H9 (cell line): ENCODE data around the gene OTUB1. TPM values are rescaled to one million over a fixed set of nuclear protein-coding genes. Genes with fewer than 3 reads are reported as not detected.

Experiments used
- DNase-seq: peaks from one replicate; pipeline ENCODE4 v3.0.0-alpha.2; 2017
- H2AFZ ChIP-seq: one replicate; pipeline ENCODE4 v1.6.1; 2013; ENCODE audit warnings: mild to moderate bottlenecking, low read length, control low read depth, moderate library complexity
- H2AK5ac ChIP-seq: 2 replicates; pipeline ENCODE4 v1.6.1; 2013; ENCODE audit warnings: low read length, control low read depth, mixed read lengths; ENCODE audit not compliant: insufficient read length
- H2BK120ac ChIP-seq: one replicate; pipeline ENCODE4 v1.6.1; 2013; ENCODE audit warnings: low read depth, mild to moderate bottlenecking, low read length, control low read depth, inconsistent platforms; ENCODE audit not compliant: poor library complexity, severe bottlenecking
- H2BK12ac ChIP-seq: 2 replicates; pipeline ENCODE4 v1.6.1; 2013; ENCODE audit warnings: low read length, control low read depth, mixed read lengths, low read depth; ENCODE audit not compliant: insufficient read length
- H2BK15ac ChIP-seq: 2 replicates; pipeline ENCODE4 v1.6.1; 2013; ENCODE audit warnings: low read depth, low read length, control low read depth
- H2BK20ac ChIP-seq: one replicate; pipeline ENCODE4 v1.6.1; 2013; ENCODE audit warnings: low read depth, mild to moderate bottlenecking, low read length, control low read depth, inconsistent platforms; ENCODE audit not compliant: poor library complexity, severe bottlenecking
- H2BK5ac ChIP-seq: 2 replicates; pipeline ENCODE4 v1.6.1; 2013; ENCODE audit warnings: low read length, control low read depth, mixed read lengths; ENCODE audit not compliant: insufficient read length
- H3K14ac ChIP-seq: 2 replicates; pipeline ENCODE4 v1.6.1; 2013; ENCODE audit warnings: low read length, control low read depth; ENCODE audit not compliant: insufficient read depth
- H3K18ac ChIP-seq: 2 replicates; pipeline ENCODE4 v1.6.1; 2013; ENCODE audit warnings: low read depth, mild to moderate bottlenecking, mixed read lengths, low read length, control low read depth; ENCODE audit not compliant: insufficient read length
- H3K23ac ChIP-seq: 2 replicates; pipeline ENCODE4 v1.6.1; 2013; ENCODE audit warnings: low read length, control low read depth, mixed read lengths, low read depth; ENCODE audit not compliant: insufficient read length
- H3K23me2 ChIP-seq: 2 replicates; pipeline ENCODE4 v1.6.1; 2013; ENCODE audit warnings: low read depth, mild to moderate bottlenecking, mixed read lengths, low read length, control low read depth; ENCODE audit not compliant: insufficient read length, poor library complexity, severe bottlenecking
- H3K27ac ChIP-seq: 2 replicates; pipeline ENCODE4 v1.5.1; 2013; ENCODE audit warnings: low read length, control low read depth, mixed read lengths, low read depth; ENCODE audit not compliant: insufficient read length
- H3K27me3 ChIP-seq: 2 replicates; pipeline ENCODE4 v1.6.1; 2013; ENCODE audit warnings: low read length, control low read depth, inconsistent platforms; ENCODE audit not compliant: insufficient read depth
- H3K4ac ChIP-seq: 2 replicates; pipeline ENCODE4 v1.6.1; 2013; ENCODE audit warnings: low read depth, mild to moderate bottlenecking, control low read depth, inconsistent platforms, low read length, moderate library complexity
- H3K4me1 ChIP-seq: 2 replicates; pipeline ENCODE4 v1.6.1; 2013; ENCODE audit warnings: low read length, control low read depth, inconsistent platforms; ENCODE audit not compliant: insufficient read depth
- H3K4me2 ChIP-seq: 2 replicates; pipeline ENCODE4 v1.6.1; 2013; ENCODE audit warnings: low read length, control low read depth, mixed read lengths; ENCODE audit not compliant: insufficient read length, insufficient read depth
- H3K56ac ChIP-seq: 2 replicates; pipeline ENCODE4 v1.6.1; 2013; ENCODE audit warnings: low read depth, mild to moderate bottlenecking, mixed read lengths, low read length, control low read depth; ENCODE audit not compliant: insufficient read length
- H3K79me1 ChIP-seq: 2 replicates; pipeline ENCODE4 v1.6.1; 2013; ENCODE audit warnings: low read depth, mild to moderate bottlenecking, moderate library complexity, low read length, control low read depth, inconsistent platforms; ENCODE audit not compliant: insufficient read depth, poor library complexity, severe bottlenecking
- H3K79me2 ChIP-seq: 2 replicates; pipeline ENCODE4 v1.6.1; 2013; ENCODE audit warnings: low read length, control low read depth, inconsistent platforms; ENCODE audit not compliant: insufficient read depth
- H3K9ac ChIP-seq: 2 replicates; pipeline ENCODE4 v1.6.1; 2013; ENCODE audit warnings: low read length, control low read depth, mixed read lengths; ENCODE audit not compliant: insufficient read length; ENCODE audit errors: extremely low read depth
- H3K9me3 ChIP-seq: one replicate; pipeline ENCODE4 v1.6.1; 2013; ENCODE audit warnings: low read depth, low read length, inconsistent platforms; ENCODE audit not compliant: control insufficient read depth
- H3T11ph ChIP-seq: one replicate; pipeline ENCODE4 v1.6.1; 2013; ENCODE audit warnings: mild to moderate bottlenecking, low read length, control low read depth, inconsistent platforms
- H4K20me1 ChIP-seq: one replicate; pipeline ENCODE4 v1.6.1; 2013; ENCODE audit not compliant: control insufficient read depth, insufficient read length, insufficient read depth
- H4K5ac ChIP-seq: 2 replicates; pipeline ENCODE4 v1.6.1; 2013; ENCODE audit warnings: low read depth, mild to moderate bottlenecking, mixed read lengths, low read length, control low read depth; ENCODE audit not compliant: insufficient read length
- H4K8ac ChIP-seq: replicated peaks from 2 replicates; pipeline ENCODE4 v1.6.1; 2013; ENCODE audit warnings: low read length, control low read depth, mixed read lengths, low read depth; ENCODE audit not compliant: insufficient read length
- H4K91ac ChIP-seq: 2 replicates; pipeline ENCODE4 v1.6.1; 2013; ENCODE audit warnings: low read depth, mild to moderate bottlenecking, moderate library complexity, mixed read lengths, low read length, control low read depth; ENCODE audit not compliant: insufficient read length
- H3K27ac Mint-ChIP-seq, 3 experiments: 2 replicates in 2 of 3; 3 replicates in 1 of 3; pipeline ENCODE4 v1.8.0; 2020 to 2021; ENCODE audit warnings: mixed read lengths in 3 of 3, mild to moderate bottlenecking in 1 of 3, moderate library complexity in 1 of 3
- H3K27me3 Mint-ChIP-seq: 2 replicates; pipeline ENCODE4 v1.8.0; 2021; ENCODE audit warnings: low read depth, mild to moderate bottlenecking, moderate library complexity, mixed read lengths
- H3K36me3 Mint-ChIP-seq, 3 experiments: 2 replicates in 2 of 3; 3 replicates in 1 of 3; pipeline ENCODE4 v1.8.0; 2020 to 2021; ENCODE audit warnings: low read depth in 3 of 3, mixed read lengths in 3 of 3; ENCODE audit not compliant: insufficient read depth in 1 of 3
- H3K4me1 Mint-ChIP-seq, 2 experiments: 2 replicates each; pipeline ENCODE4 v1.8.0; 2020; ENCODE audit warnings: mixed read lengths in 2 of 2
- H3K4me3 Mint-ChIP-seq, 2 experiments: 2 replicates in 1 of 2; 3 replicates in 1 of 2; pipeline ENCODE4 v1.8.0; 2020 to 2021; ENCODE audit warnings: mild to moderate bottlenecking in 2 of 2, mixed read lengths in 2 of 2, moderate library complexity in 1 of 2
- H3K9me3 Mint-ChIP-seq, 2 experiments: 2 replicates in 1 of 2; 3 replicates in 1 of 2; pipeline ENCODE4 v1.8.0; 2020; ENCODE audit warnings: mild to moderate bottlenecking in 2 of 2, mixed read lengths in 2 of 2, moderate library complexity in 1 of 2
- CTCF ChIP-seq: fragments of 200-600 bp; sonication (generic); conservative IDR thresholded peaks from 3 replicates; pipeline ENCODE4 v1.8.0; 2021; ENCODE audit warnings: antibody characterized with exemption, mild to moderate bottlenecking
- WGBS: extraction: QIAGEN DNeasy Blood & Tissue Kit; methylation state at CpG from one replicate; pipeline ENCODE4 v1.1.7; 2013; ENCODE audit warnings: missing lambda C conversion rate, low lambda C conversion rate, mixed read lengths; ENCODE audit not compliant: insufficient read length; ENCODE audit errors: extremely low coverage; 5-methylcytosine and 5-hydroxymethylcytosine counted together
- total RNA-seq: library from RNA; stranded (reverse); gene quantifications from 2 replicates; pipeline ENCODE4 v1.2.1, GENCODE V29; 2021

The OTUB1 gene
- total RNA-seq, 1 experiment from 2014 or later, result 114 TPM

- no peak overlapping the region for H4K5ac ChIP-seq
- no peak overlapping the region for H2BK20ac ChIP-seq
- no peak overlapping the region for H2BK120ac ChIP-seq
- no peaks in the 10 kb centered on the region for H3K9me3 ChIP-seq
- no peak overlapping the region for H3K4me3 Mint-ChIP-seq
- no peaks in the 10 kb centered on the region for H3K23me2 ChIP-seq
- no peak overlapping the region for H4K8ac ChIP-seq
- H3K36me3 Mint-ChIP-seq, result no peaks in the 10 kb centered on the region; a peak in 1 of 7 replicates
- no peak overlapping the region for H3K27ac ChIP-seq
- H3K27me3 ChIP-seq, result peaks cover 2% of the 10 kb centered on the region; the same call in 1 of the 2 replicates
- peaks cover 2% of the 10 kb centered on the region; the same call in 1 of the 2 replicates for H3K4me1 ChIP-seq
- H3K4me2 ChIP-seq, result no peak overlapping the region
- no peak overlapping the region for H3K27ac Mint-ChIP-seq
- no peak overlapping the region for H3K9ac ChIP-seq
- no CpG with 5 or more reads among the region's 8 CpGs for WGBS
- H4K91ac ChIP-seq, result no peak overlapping the region
- H2BK12ac ChIP-seq, result no peak overlapping the region
- H3K9me3 Mint-ChIP-seq, result no peaks in the 10 kb centered on the region
- H3K56ac ChIP-seq, result no peak overlapping the region
- no peak for DNase-seq
- H3T11ph ChIP-seq, result no peak overlapping the region
- H3K27me3 Mint-ChIP-seq, result peaks cover 50% of the 10 kb centered on the region
- no peak overlapping the region for H2AFZ ChIP-seq
- H3K14ac ChIP-seq, result no peak overlapping the region
- H4K20me1 ChIP-seq, result no peaks in the 10 kb centered on the region
- no peak overlapping the region for H2BK15ac ChIP-seq
- no peak overlapping the region for H2BK5ac ChIP-seq
- H3K4ac ChIP-seq, result no peak overlapping the region
- H3K23ac ChIP-seq, result no peak overlapping the region
- no peaks in the 10 kb centered on the region for H3K79me2 ChIP-seq
- H3K18ac ChIP-seq, result no peak overlapping the region
- H3K4me1 Mint-ChIP-seq, result peaks cover 22 to 36% of the 10 kb centered on the region in 2 experiments
- H3K79me1 ChIP-seq, result no peaks in the 10 kb centered on the region
- no peak overlapping the region for H2AK5ac ChIP-seq
- TF ChIP-seq CTCF, result no peak
Observed at GRCh38 chr11:64018310-64018709, 32.1 kb downstream of the OTUB1 start.
